PC-9 (cell line): ENCODE results near the gene AGXT. TPM values are rescaled to one million over a fixed set of nuclear protein-coding genes. Genes with fewer than 3 reads are reported as not detected.
"Not testable (repeated sequence)": the region's sequence is repeated elsewhere in the genome, so short reads cannot be mapped to it uniquely, and the experiment has no call there.

Experiments used
- BruUV-seq: library from RNA; stranded (reverse); fragments of 400-500 nt; replicated peaks from 2 replicates; lab custom pipeline; 2021; lab: Mats Ljungman, UMichigan
- CTCF ChIA-PET: fragments of 300-600 bp; sonication (Branson Sonifier 250); formaldehyde crosslinking; loops from one replicate; lab custom pipeline; 2022; ENCODE audit warnings: antibody characterized with exemption; lab: Charles Lee
- POLR2A ChIA-PET: fragments of 300-600 bp; sonication (Branson Sonifier 250); formaldehyde crosslinking; loops from one replicate; lab custom pipeline; 2022; ENCODE audit warnings: antibody characterized with exemption; ENCODE audit not compliant: unreplicated experiment; lab: Charles Lee
- DNase-seq, 2 experiments: peaks; one replicate each; pipeline versions ENCODE4 v3.0.0 to v3.0.0-alpha.2; 2015 to 2022; ENCODE audit warnings: mixed read lengths in 1 of 2
- H2AFZ ChIP-seq: fragments of 200-600 bp; sonication (generic); 2 replicates; pipeline ENCODE4 v1.8.1; 2017; ENCODE audit warnings: antibody characterized with exemption
- H3F3A ChIP-seq: fragments of 200-600 bp; sonication (generic); 2 replicates; pipeline ENCODE4 v1.8.1; 2017; ENCODE audit warnings: antibody characterized with exemption, mild to moderate bottlenecking, low read depth; ENCODE audit not compliant: insufficient read depth
- H3K27ac ChIP-seq: fragments of 200-600 bp; sonication (generic); 2 replicates; pipeline ENCODE4 v1.6.1; 2016; ENCODE audit warnings: mixed run types
- H3K27me3 ChIP-seq: fragments of 200-600 bp; sonication (generic); 2 replicates; pipeline ENCODE4 v1.6.1; 2016; ENCODE audit warnings: low read depth, mixed run types; ENCODE audit not compliant: insufficient read depth
- H3K36me3 ChIP-seq: fragments of 200-600 bp; sonication (generic); 2 replicates; pipeline ENCODE4 v1.6.1; 2016; ENCODE audit warnings: low read depth, mixed run types
- H3K4me1 ChIP-seq: fragments of 200-600 bp; sonication (generic); replicated peaks from 2 replicates; pipeline ENCODE4 v1.6.1; 2016; ENCODE audit warnings: mixed run types; ENCODE audit not compliant: insufficient read depth
- H3K4me2 ChIP-seq: fragments of 200-600 bp; sonication (generic); 2 replicates; pipeline ENCODE4 v1.6.1; 2017; ENCODE audit warnings: mixed run types
- H3K4me3 ChIP-seq: fragments of 200-600 bp; sonication (generic); 2 replicates; pipeline ENCODE4 v1.6.1; 2016; ENCODE audit warnings: mixed run types
- H3K79me2 ChIP-seq: fragments of 200-600 bp; sonication (generic); 2 replicates; pipeline ENCODE4 v1.6.1; 2017; ENCODE audit warnings: low read depth, mixed run types
- H3K9me2 ChIP-seq: fragments of 200-600 bp; sonication (generic); 2 replicates; pipeline ENCODE4 v1.8.1; 2017; ENCODE audit warnings: mild to moderate bottlenecking; ENCODE audit not compliant: insufficient read depth
- H3K9me3 ChIP-seq: fragments of 200-600 bp; sonication (generic); 2 replicates; pipeline ENCODE4 v1.8.1; 2016; ENCODE audit warnings: low read depth; ENCODE audit not compliant: insufficient read depth
- H4K20me1 ChIP-seq: fragments of 200-600 bp; sonication (generic); 2 replicates; pipeline ENCODE4 v1.8.1; 2017; ENCODE audit not compliant: insufficient read depth
- CTCF ChIP-seq: fragments of 200-600 bp; sonication (generic); conservative IDR thresholded peaks from 2 replicates; pipeline ENCODE4 v1.6.1; 2017; ENCODE audit warnings: mixed run types, antibody characterized with exemption, mild to moderate bottlenecking, moderate library complexity
- EZH2 ChIP-seq: fragments of 200-600 bp; sonication (generic); IDR thresholded peaks from 2 replicates; pipeline ENCODE4 v1.8.0; 2017; ENCODE audit warnings: antibody characterized with exemption, low read depth
- intact Hi-C: fragments of 100-400 bp; cut with micrococcal nuclease; formaldehyde crosslinking; loops from one replicate; pipeline ENCODE4 v1.10.0; 2022; ENCODE audit not compliant: unreplicated experiment
- total RNA-seq: library from RNA; stranded (reverse); gene quantifications from 2 replicates; pipeline ENCODE4 v1.2.3, GENCODE V29; 2021

AGXT gene
- total RNA-seq, 1 experiment from 2014 or later, result not detected

GRCh38 chr2:240837621-240838020, 31.0 kb upstream of the AGXT start:
- DNase-seq, result no peak
- peaks cover 11% of the 10 kb centered on the region; the same call in 1 of the 2 replicates for H3F3A ChIP-seq
- no peaks in the 10 kb centered on the region; the same call in 1 of the 2 replicates for H4K20me1 ChIP-seq
- intact Hi-C loops, result no loop called here
- no peaks in the 10 kb centered on the region for H3K79me2 ChIP-seq
- BruUV-seq, result no TSS peak
- H3K9me3 ChIP-seq, result no peaks in the 10 kb centered on the region
- H3K4me1 ChIP-seq, result no peaks in the 10 kb centered on the region
- ChIA-PET CTCF (no interaction called here), POLR2A (no interaction called here)
- H3K4me3 ChIP-seq, result no peak overlapping the region
- no peak for TF ChIP-seq EZH2
- H3K27ac ChIP-seq, result no peak overlapping the region
- H3K4me2 ChIP-seq, result no peak overlapping the region
- no peaks in the 10 kb centered on the region for H3K36me3 ChIP-seq
- H2AFZ ChIP-seq, result no peak overlapping the region
- peaks cover 83% of the 10 kb centered on the region for H3K27me3 ChIP-seq
- H3K9me2 ChIP-seq, result no peaks in the 10 kb centered on the region

- Histone ChIP-seq H3K4me2 (no peak overlapping the region), H3K9me3 (no peaks in the 10 kb centered on the region), H3K4me1 (no peaks in the 10 kb centered on the region), H3K9me2 (no peaks in the 10 kb centered on the region), H3K4me3 (no peak overlapping the region), H3K27me3 (peaks cover 87% of the 10 kb centered on the region), H3K79me2 (no peaks in the 10 kb centered on the region), H3K36me3 (no peaks in the 10 kb centered on the region), H2AFZ (no peak overlapping the region), H3F3A (0 out of 2 replicates have a peak, but pooled peaks cover 3% of the 10 kb centered on the region), H3K27ac (no peak overlapping the region), H4K20me1 (no peaks in the 10 kb centered on the region)
- TF ChIP-seq EZH2 (no peak), CTCF (no peak)
- ChIA-PET CTCF (interaction anchor here (0.9 to 1.9 kb wide), 4 partner anchors 29 to 778 kb away, joined by 4 to 24 read pairs (median 4); no protein-coding TSS in a partner anchor), POLR2A (interaction anchor here (0.7 to 1.1 kb wide), 2 partner anchors 99 to 606 kb away, joined by 4 to 6 read pairs; no protein-coding TSS in a partner anchor)
- no TSS peak for BruUV-seq
- intact Hi-C loops, result loop anchor here (1.0 to 5.0 kb wide), 3 partner anchors 199 to 778 kb away; partner anchors contain the start of gene RNPEPL1
- no peak for DNase-seq
Measured at GRCh38 chr2:240839152-240840143, 29.2 kb upstream of the AGXT start.

GRCh38 chr2:240840435-240841060, 28.1 kb upstream of the AGXT start:
- no TSS peak for BruUV-seq
- Histone ChIP-seq H3K27ac (no peak overlapping the region), H3K79me2 (no peaks in the 10 kb centered on the region), H4K20me1 (no peaks in the 10 kb centered on the region), H3K4me3 (no peak overlapping the region), H3F3A (no peaks in the 10 kb centered on the region), H3K27me3 (peaks cover 87% of the 10 kb centered on the region), H3K4me2 (no peak overlapping the region), H3K9me3 (no peaks in the 10 kb centered on the region), H3K36me3 (no peaks in the 10 kb centered on the region), H3K9me2 (no peaks in the 10 kb centered on the region), H2AFZ (no peak overlapping the region), H3K4me1 (no peaks in the 10 kb centered on the region)
- ChIA-PET CTCF (interaction anchor here (0.6 to 1.9 kb wide), 10 partner anchors 13 to 779 kb away, joined by 3 to 24 read pairs (median 4); no protein-coding TSS in a partner anchor), POLR2A (interaction anchor here (0.6 to 1.1 kb wide), 5 partner anchors 100 to 607 kb away, joined by 3 to 6 read pairs (median 4); no protein-coding TSS in a partner anchor)
- DNase-seq, result peak; percentile 71 to 88
- intact Hi-C loops, result loop anchor here (1.0 to 5.0 kb wide), 3 partner anchors 200 to 779 kb away; partner anchors contain the start of gene RNPEPL1
- TF ChIP-seq EZH2 (no peak), CTCF (peak; percentile 80)

- H3K36me3 ChIP-seq, intact Hi-C loops, H3F3A ChIP-seq, H3K9me3 ChIP-seq, DNase-seq, H4K20me1 ChIP-seq, H3K79me2 ChIP-seq, H3K4me2 ChIP-seq, H2AFZ ChIP-seq, POLR2A ChIA-PET, BruUV-seq, H3K4me3 ChIP-seq, CTCF ChIA-PET, H3K27ac ChIP-seq, H3K4me1 ChIP-seq, H3K9me2 ChIP-seq: not testable (repeated sequence)
- H3K27me3 ChIP-seq, result peaks cover 39% of the 10 kb centered on the region
Measured at GRCh38 chr2:240846309-240846708, 22.3 kb upstream of the AGXT start.
